Stimulated activated CD8-positive, alpha-beta memory T cell treated with anti-CD3 and anti-CD28 coated beads, Interleukin-4, amount 100 ng/mL, for 24 hours (primary cell): ENCODE results near the gene SMYD4.
A peak's percentile ranks its signal among the peaks of the same experiment; 100 is the strongest.
"Not testable (repeated sequence)": the region's sequence is repeated elsewhere in the genome, so short reads cannot be mapped to it uniquely, and the experiment has no call there.

Experiments used
- DNase-seq: peaks from one replicate; pipeline ENCODE4 v3.0.0-alpha.2; 2020; ENCODE audit warnings: low read depth

SMYD4 gene

GRCh38 chr17:1783271-1783670 is 46.4 kb downstream of the SMYD4 start:
- no peak for DNase-seq

GRCh38 chr17:1782171-1782567 is 47.5 kb downstream of the SMYD4 start:
- DNase-seq: no peak

GRCh38 chr17:1779571-1780131 is 50.1 kb downstream of the SMYD4 start:
- DNase-seq: no peak

- no peak for DNase-seq
Observed at GRCh38 chr17:1776857-1777256, 52.8 kb downstream of the SMYD4 start.

GRCh38 chr17:1776328-1776727 is 53.4 kb downstream of the SMYD4 start:
- no peak for DNase-seq

- no peak for DNase-seq
Observed at GRCh38 chr17:1774390-1775176, 55.1 kb downstream of the SMYD4 start.

- DNase-seq: no peak
Observed at GRCh38 chr17:1773696-1774181, 56.0 kb downstream of the SMYD4 start.

GRCh38 chr17:1773000-1773695 is 56.6 kb downstream of the SMYD4 start:
- not testable (repeated sequence) for DNase-seq

GRCh38 chr17:1769822-1770477 is 59.8 kb downstream of the SMYD4 start:
- no peak for DNase-seq

- DNase-seq: no peak
Observed at GRCh38 chr17:1767358-1767757, 62.3 kb downstream of the SMYD4 start.

- no peak for DNase-seq
Observed at GRCh38 chr17:1766382-1767135, 63.1 kb downstream of the SMYD4 start.

- no peak for DNase-seq
Observed at GRCh38 chr17:1765576-1765975, 64.1 kb downstream of the SMYD4 start.

GRCh38 chr17:1764705-1765104 is 65.0 kb downstream of the SMYD4 start:
- DNase-seq: not testable (repeated sequence)

- DNase-seq: peak; percentile 22
Observed at GRCh38 chr17:1764284-1764683, 65.4 kb downstream of the SMYD4 start.

GRCh38 chr17:1762901-1763898 is 66.5 kb downstream of the SMYD4 start:
- DNase-seq: no peak

- DNase-seq: no peak
Observed at GRCh38 chr17:1762233-1762900, 67.3 kb downstream of the SMYD4 start.

- DNase-seq: no peak
Observed at GRCh38 chr17:1759529-1759928, 70.2 kb downstream of the SMYD4 start.

- no peak for DNase-seq
Observed at GRCh38 chr17:1758807-1759206, 70.9 kb downstream of the SMYD4 start.

- no peak for DNase-seq
Observed at GRCh38 chr17:1755827-1756262, 73.9 kb downstream of the SMYD4 start.
